HEK293 (cell line): ENCODE measurements around the gene ACBD3.

Source experiments
- BCL6B ChIP-seq: fragments of 450-650 bp; formaldehyde crosslinking; IDR thresholded peaks from 2 replicates; pipeline ENCODE4 v1.5.1; 2017; ENCODE audit warnings: missing biosample characterization, missing genetic modification characterization
- INSM2 ChIP-seq: fragments of 450-650 bp; formaldehyde crosslinking; IDR thresholded peaks from 2 replicates; pipeline ENCODE4 v1.5.1; 2016; ENCODE audit warnings: missing biosample characterization, missing genetic modification characterization
- PRDM2 ChIP-seq: fragments of 450-650 bp; formaldehyde crosslinking; IDR thresholded peaks from 2 replicates; pipeline ENCODE4 v1.5.1; 2016; ENCODE audit warnings: missing biosample characterization, missing genetic modification characterization, borderline replicate concordance
- PRDM4 ChIP-seq: fragments of 450-650 bp; formaldehyde crosslinking; IDR thresholded peaks from 2 replicates; pipeline ENCODE4 v1.5.1; 2017; ENCODE audit warnings: missing biosample characterization, missing genetic modification characterization
- REST ChIP-seq: fragments of 450-650 bp; formaldehyde crosslinking; IDR thresholded peaks from 2 replicates; pipeline ENCODE4 v1.5.1; 2016; ENCODE audit warnings: missing biosample characterization, missing genetic modification characterization
- ZBTB7A ChIP-seq: fragments of 450-650 bp; formaldehyde crosslinking; IDR thresholded peaks from 2 replicates; pipeline ENCODE4 v1.5.1; 2016; ENCODE audit warnings: low read depth, missing biosample characterization, missing genetic modification characterization
- ZNF146 ChIP-seq: fragments of 450-650 bp; formaldehyde crosslinking; IDR thresholded peaks from 2 replicates; pipeline ENCODE4 v1.5.1; 2016; ENCODE audit warnings: missing biosample characterization, missing genetic modification characterization
- ZNF157 ChIP-seq: fragments of 450-650 bp; formaldehyde crosslinking; IDR thresholded peaks from 2 replicates; pipeline ENCODE4 v1.5.1; 2016; ENCODE audit warnings: missing biosample characterization, missing genetic modification characterization
- ZNF16 ChIP-seq: fragments of 450-650 bp; formaldehyde crosslinking; IDR thresholded peaks from 2 replicates; pipeline ENCODE4 v1.5.1; 2016; ENCODE audit warnings: low read depth, missing biosample characterization, missing genetic modification characterization
- ZNF169 ChIP-seq: fragments of 450-650 bp; formaldehyde crosslinking; IDR thresholded peaks from 2 replicates; pipeline ENCODE4 v1.5.1; 2016; ENCODE audit warnings: missing biosample characterization, missing genetic modification characterization
- ZNF174 ChIP-seq: fragments of 450-650 bp; formaldehyde crosslinking; IDR thresholded peaks from 2 replicates; pipeline ENCODE4 v1.5.0; 2017; ENCODE audit warnings: missing biosample characterization, mild to moderate bottlenecking, missing genetic modification characterization
- ZNF350 ChIP-seq: fragments of 450-650 bp; formaldehyde crosslinking; IDR thresholded peaks from 2 replicates; pipeline ENCODE4 v1.5.0; 2017; ENCODE audit warnings: missing biosample characterization, mild to moderate bottlenecking, missing genetic modification characterization
- ZNF354C ChIP-seq: fragments of 450-650 bp; formaldehyde crosslinking; IDR thresholded peaks from 2 replicates; pipeline ENCODE4 v1.5.1; 2016; ENCODE audit warnings: missing biosample characterization, missing genetic modification characterization, low read depth, borderline replicate concordance
- ZNF391 ChIP-seq: fragments of 450-650 bp; formaldehyde crosslinking; IDR thresholded peaks from 2 replicates; pipeline ENCODE4 v1.5.1; 2016; ENCODE audit warnings: low read depth, missing biosample characterization, missing genetic modification characterization, borderline replicate concordance
- ZNF394 ChIP-seq: fragments of 450-650 bp; formaldehyde crosslinking; IDR thresholded peaks from 2 replicates; pipeline ENCODE4 v1.5.1; 2016; ENCODE audit warnings: missing biosample characterization, missing genetic modification characterization, mild to moderate bottlenecking, moderate library complexity, borderline replicate concordance
- TF ChIP-seq, protein P1 (sequence below): fragments of 450-650 bp; formaldehyde crosslinking; IDR thresholded peaks from 2 replicates; pipeline ENCODE4 v1.5.1; 2016; ENCODE audit warnings: missing biosample characterization, missing genetic modification characterization
- TF ChIP-seq, protein P2 (sequence below): fragments of 450-650 bp; formaldehyde crosslinking; IDR thresholded peaks from 2 replicates; pipeline ENCODE4 v1.5.1; 2017; ENCODE audit warnings: missing biosample characterization, mild to moderate bottlenecking, missing genetic modification characterization, moderate library complexity
- TF ChIP-seq, protein P3 (sequence below): fragments of 450-650 bp; formaldehyde crosslinking; IDR thresholded peaks from 2 replicates; pipeline ENCODE4 v1.5.1; 2016; ENCODE audit warnings: missing biosample characterization, missing genetic modification characterization, low read depth

The ACBD3 gene

GRCh38 chr1:226187019-226187322 lies 430 bp upstream of the ACBD3 start (continued):
- TF ChIP-seq BCL6B (tag by site-specific recombination) (no peak), PRDM2 (tag by site-specific recombination) (0 out of 2 replicates have a peak, but pooled peaks have one; percentile 58), ZNF350 (tag by site-specific recombination) (no peak), ZNF16 (tag by site-specific recombination) (no peak), ZNF157 (tag by site-specific recombination) (no peak), ZNF169 (tag by site-specific recombination) (no peak), INSM2 (tag by site-specific recombination) (no peak), REST (tag by site-specific recombination) (no peak), ZNF174 (tag by site-specific recombination) (no peak), PRDM4 (tag by site-specific recombination) (no peak), ZBTB7A (tag by site-specific recombination) (no peak), ZNF394 (tag by site-specific recombination) (0 out of 2 replicates have a peak, but pooled peaks have one; percentile 9), ZNF354C (tag by site-specific recombination) (no peak), ZNF391 (no peak), ZNF146 (no peak)
- TF ChIP-seq, protein P1, sequence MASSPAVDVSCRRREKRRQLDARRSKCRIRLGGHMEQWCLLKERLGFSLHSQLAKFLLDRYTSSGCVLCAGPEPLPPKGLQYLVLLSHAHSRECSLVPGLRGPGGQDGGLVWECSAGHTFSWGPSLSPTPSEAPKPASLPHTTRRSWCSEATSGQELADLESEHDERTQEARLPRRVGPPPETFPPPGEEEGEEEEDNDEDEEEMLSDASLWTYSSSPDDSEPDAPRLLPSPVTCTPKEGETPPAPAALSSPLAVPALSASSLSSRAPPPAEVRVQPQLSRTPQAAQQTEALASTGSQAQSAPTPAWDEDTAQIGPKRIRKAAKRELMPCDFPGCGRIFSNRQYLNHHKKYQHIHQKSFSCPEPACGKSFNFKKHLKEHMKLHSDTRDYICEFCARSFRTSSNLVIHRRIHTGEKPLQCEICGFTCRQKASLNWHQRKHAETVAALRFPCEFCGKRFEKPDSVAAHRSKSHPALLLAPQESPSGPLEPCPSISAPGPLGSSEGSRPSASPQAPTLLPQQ: no peak; the same call in 1 of the 2 replicates
- TF ChIP-seq, protein P2, sequence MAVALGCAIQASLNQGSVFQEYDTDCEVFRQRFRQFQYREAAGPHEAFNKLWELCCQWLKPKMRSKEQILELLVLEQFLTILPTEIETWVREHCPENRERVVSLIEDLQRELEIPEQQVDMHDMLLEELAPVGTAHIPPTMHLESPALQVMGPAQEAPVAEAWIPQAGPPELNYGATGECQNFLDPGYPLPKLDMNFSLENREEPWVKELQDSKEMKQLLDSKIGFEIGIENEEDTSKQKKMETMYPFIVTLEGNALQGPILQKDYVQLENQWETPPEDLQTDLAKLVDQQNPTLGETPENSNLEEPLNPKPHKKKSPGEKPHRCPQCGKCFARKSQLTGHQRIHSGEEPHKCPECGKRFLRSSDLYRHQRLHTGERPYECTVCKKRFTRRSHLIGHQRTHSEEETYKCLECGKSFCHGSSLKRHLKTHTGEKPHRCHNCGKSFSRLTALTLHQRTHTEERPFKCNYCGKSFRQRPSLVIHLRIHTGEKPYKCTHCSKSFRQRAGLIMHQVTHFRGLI (tag by site-specific recombination): 0 out of 2 replicates have a peak, but pooled peaks have one; percentile 6
- TF ChIP-seq, protein P3, sequence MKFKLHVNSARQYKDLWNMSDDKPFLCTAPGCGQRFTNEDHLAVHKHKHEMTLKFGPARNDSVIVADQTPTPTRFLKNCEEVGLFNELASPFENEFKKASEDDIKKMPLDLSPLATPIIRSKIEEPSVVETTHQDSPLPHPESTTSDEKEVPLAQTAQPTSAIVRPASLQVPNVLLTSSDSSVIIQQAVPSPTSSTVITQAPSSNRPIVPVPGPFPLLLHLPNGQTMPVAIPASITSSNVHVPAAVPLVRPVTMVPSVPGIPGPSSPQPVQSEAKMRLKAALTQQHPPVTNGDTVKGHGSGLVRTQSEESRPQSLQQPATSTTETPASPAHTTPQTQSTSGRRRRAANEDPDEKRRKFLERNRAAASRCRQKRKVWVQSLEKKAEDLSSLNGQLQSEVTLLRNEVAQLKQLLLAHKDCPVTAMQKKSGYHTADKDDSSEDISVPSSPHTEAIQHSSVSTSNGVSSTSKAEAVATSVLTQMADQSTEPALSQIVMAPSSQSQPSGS: no peak
